HEK293 (cell line): Measurements from ENCODE around the gene CALML4.
"Not testable (repeated sequence)": the region's sequence is repeated elsewhere in the genome, so short reads cannot be mapped to it uniquely, and the experiment has no call there.

ENCODE experiments used
- CTCF ChIA-PET: fragments of 350-600 bp; formaldehyde crosslinking; extraction: SDS; loops from one replicate; lab custom pipeline; 2021; ENCODE audit warnings: antibody characterized with exemption; lab: Yijun Ruan, JAX
- POLR2A ChIA-PET: fragments of 300-600 bp; formaldehyde crosslinking; extraction: SDS; loops from one replicate; lab custom pipeline; 2020; ENCODE audit warnings: antibody characterized with exemption, inconsistent platforms; lab: Yijun Ruan, JAX
- H3K27ac ChIP-seq: fragments of 200-500 bp; sonication (Bioruptor generic); 2 replicates; pipeline ENCODE4 v1.5.1; 2014; ENCODE audit warnings: low read depth, low read length, control low read depth, inconsistent platforms; ENCODE audit errors: extremely low read depth
- H3K36me3 ChIP-seq, 2 experiments: fragments of 200-500 bp in 1 of 2; sonication (Bioruptor generic) in 1 of 2; 1 replicate in 1 of 2; 2 replicates in 1 of 2; pipeline ENCODE4 v1.5.1; 2014 to 2017; ENCODE audit warnings: inconsistent platforms in 2 of 2, low read length in 2 of 2; ENCODE audit not compliant: control insufficient read depth in 2 of 2, insufficient read depth in 1 of 2
- H3K4me1 ChIP-seq: fragments of 200-500 bp; sonication (Bioruptor generic); 2 replicates; pipeline ENCODE4 v1.5.1; 2014; ENCODE audit warnings: mild to moderate bottlenecking, low read length, inconsistent platforms; ENCODE audit not compliant: control insufficient read depth, insufficient read depth
- H3K4me3 ChIP-seq: 2 replicates; pipeline ENCODE4 v1.5.1; 2011; ENCODE audit warnings: low read depth, mild to moderate bottlenecking, control low read depth, low read length, moderate library complexity
- H3K9me3 ChIP-seq: fragments of 200-500 bp; sonication (Bioruptor generic); 2 replicates; pipeline ENCODE4 v1.5.1; 2014; ENCODE audit warnings: low read depth, low read length, inconsistent platforms; ENCODE audit not compliant: control insufficient read depth, insufficient read depth
- CTCF ChIP-seq: fragments of 450-650 bp; formaldehyde crosslinking; IDR thresholded peaks from 2 replicates; pipeline ENCODE4 v1.5.1; 2016; ENCODE audit warnings: missing biosample characterization, missing genetic modification characterization
- PRDM6 ChIP-seq: fragments of 450-650 bp; formaldehyde crosslinking; IDR thresholded peaks from 2 replicates; pipeline ENCODE4 v1.5.1; 2017; ENCODE audit warnings: missing biosample characterization, missing genetic modification characterization
- REPIN1 ChIP-seq: fragments of 450-650 bp; formaldehyde crosslinking; IDR thresholded peaks from 2 replicates; pipeline ENCODE4 v1.5.1; 2017; ENCODE audit warnings: missing biosample characterization, missing genetic modification characterization, low read depth
- SP7 ChIP-seq: fragments of 450-650 bp; formaldehyde crosslinking; IDR thresholded peaks from 2 replicates; pipeline ENCODE4 v1.5.1; 2016; ENCODE audit warnings: missing biosample characterization, missing genetic modification characterization
- TRIM28 ChIP-seq: IDR thresholded peaks from 2 replicates; pipeline ENCODE4 v1.6.1; 2011; ENCODE audit warnings: low read length, control low read depth, borderline replicate concordance
- ZNF16 ChIP-seq: fragments of 450-650 bp; formaldehyde crosslinking; IDR thresholded peaks from 2 replicates; pipeline ENCODE4 v1.5.1; 2016; ENCODE audit warnings: low read depth, missing biosample characterization, missing genetic modification characterization
- ZNF211 ChIP-seq: fragments of 450-650 bp; formaldehyde crosslinking; IDR thresholded peaks from 2 replicates; pipeline ENCODE4 v1.5.1; 2016; ENCODE audit warnings: low read depth, missing biosample characterization, missing genetic modification characterization
- ZNF239 ChIP-seq: fragments of 450-650 bp; formaldehyde crosslinking; IDR thresholded peaks from 2 replicates; pipeline ENCODE4 v1.5.1; 2016; ENCODE audit warnings: missing biosample characterization, missing genetic modification characterization
- ZNF266 ChIP-seq: fragments of 450-650 bp; formaldehyde crosslinking; IDR thresholded peaks from 2 replicates; pipeline ENCODE4 v1.5.1; 2016; ENCODE audit warnings: missing biosample characterization, missing genetic modification characterization, low read depth
- ZNF302 ChIP-seq: fragments of 450-650 bp; formaldehyde crosslinking; IDR thresholded peaks from 2 replicates; pipeline ENCODE4 v1.5.1; 2016; ENCODE audit warnings: missing biosample characterization, missing genetic modification characterization, low read depth
- ZNF362 ChIP-seq: fragments of 450-650 bp; formaldehyde crosslinking; IDR thresholded peaks from 2 replicates; pipeline ENCODE4 v1.5.1; 2016; ENCODE audit warnings: missing biosample characterization, missing genetic modification characterization
- ZNF658 ChIP-seq: fragments of 450-650 bp; formaldehyde crosslinking; IDR thresholded peaks from 2 replicates; pipeline ENCODE4; 2016; ENCODE audit warnings: missing biosample characterization, missing genetic modification characterization
- TF ChIP-seq, protein P1 (sequence below): fragments of 450-650 bp; formaldehyde crosslinking; IDR thresholded peaks from 2 replicates; pipeline ENCODE4 v1.5.1; 2016; ENCODE audit warnings: missing biosample characterization, missing genetic modification characterization

CALML4 gene

DNA sequence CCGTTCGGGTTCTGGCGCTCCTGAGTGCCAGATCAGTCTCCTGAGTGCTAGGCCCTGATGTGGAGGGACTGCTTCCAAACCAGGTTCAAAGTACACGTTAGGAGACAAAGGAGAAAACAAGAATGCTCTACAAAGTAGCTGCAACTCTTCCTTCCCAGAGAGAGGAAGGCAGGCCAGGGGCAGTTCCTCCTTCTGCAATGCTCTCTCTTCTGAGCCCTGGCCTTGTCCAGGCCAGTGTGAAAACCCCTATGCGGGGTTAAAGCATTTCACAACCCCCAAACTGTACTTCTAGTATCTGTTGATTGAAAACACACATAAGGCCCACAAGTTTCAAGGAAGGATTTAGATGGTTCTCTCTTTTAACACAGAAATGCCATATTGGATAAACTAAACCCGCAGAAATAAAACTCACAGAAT, 9.7 kb upstream of the CALML4 start (continued):
- TF ChIP-seq, protein P1, sequence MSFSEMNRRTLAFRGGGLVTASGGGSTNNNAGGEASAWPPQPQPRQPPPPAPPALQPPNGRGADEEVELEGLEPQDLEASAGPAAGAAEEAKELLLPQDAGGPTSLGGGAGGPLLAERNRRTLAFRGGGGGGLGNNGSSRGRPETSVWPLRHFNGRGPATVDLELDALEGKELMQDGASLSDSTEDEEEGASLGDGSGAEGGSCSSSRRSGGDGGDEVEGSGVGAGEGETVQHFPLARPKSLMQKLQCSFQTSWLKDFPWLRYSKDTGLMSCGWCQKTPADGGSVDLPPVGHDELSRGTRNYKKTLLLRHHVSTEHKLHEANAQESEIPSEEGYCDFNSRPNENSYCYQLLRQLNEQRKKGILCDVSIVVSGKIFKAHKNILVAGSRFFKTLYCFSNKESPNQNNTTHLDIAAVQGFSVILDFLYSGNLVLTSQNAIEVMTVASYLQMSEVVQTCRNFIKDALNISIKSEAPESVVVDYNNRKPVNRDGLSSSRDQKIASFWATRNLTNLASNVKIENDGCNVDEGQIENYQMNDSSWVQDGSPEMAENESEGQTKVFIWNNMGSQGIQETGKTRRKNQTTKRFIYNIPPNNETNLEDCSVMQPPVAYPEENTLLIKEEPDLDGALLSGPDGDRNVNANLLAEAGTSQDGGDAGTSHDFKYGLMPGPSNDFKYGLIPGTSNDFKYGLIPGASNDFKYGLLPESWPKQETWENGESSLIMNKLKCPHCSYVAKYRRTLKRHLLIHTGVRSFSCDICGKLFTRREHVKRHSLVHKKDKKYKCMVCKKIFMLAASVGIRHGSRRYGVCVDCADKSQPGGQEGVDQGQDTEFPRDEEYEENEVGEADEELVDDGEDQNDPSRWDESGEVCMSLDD = no peak
- no peak for TF ChIP-seq ZNF16 (tag by site-specific recombination)
- TF ChIP-seq ZNF658 (tag by site-specific recombination) = no peak
- no peak for TF ChIP-seq TRIM28
- no peak for TF ChIP-seq SP7 (tag by site-specific recombination)
- no peak for TF ChIP-seq ZNF362
- TF ChIP-seq REPIN1 (tag by site-specific recombination) = no peak
- no peak for TF ChIP-seq ZNF302 (tag by site-specific recombination)

DNA sequence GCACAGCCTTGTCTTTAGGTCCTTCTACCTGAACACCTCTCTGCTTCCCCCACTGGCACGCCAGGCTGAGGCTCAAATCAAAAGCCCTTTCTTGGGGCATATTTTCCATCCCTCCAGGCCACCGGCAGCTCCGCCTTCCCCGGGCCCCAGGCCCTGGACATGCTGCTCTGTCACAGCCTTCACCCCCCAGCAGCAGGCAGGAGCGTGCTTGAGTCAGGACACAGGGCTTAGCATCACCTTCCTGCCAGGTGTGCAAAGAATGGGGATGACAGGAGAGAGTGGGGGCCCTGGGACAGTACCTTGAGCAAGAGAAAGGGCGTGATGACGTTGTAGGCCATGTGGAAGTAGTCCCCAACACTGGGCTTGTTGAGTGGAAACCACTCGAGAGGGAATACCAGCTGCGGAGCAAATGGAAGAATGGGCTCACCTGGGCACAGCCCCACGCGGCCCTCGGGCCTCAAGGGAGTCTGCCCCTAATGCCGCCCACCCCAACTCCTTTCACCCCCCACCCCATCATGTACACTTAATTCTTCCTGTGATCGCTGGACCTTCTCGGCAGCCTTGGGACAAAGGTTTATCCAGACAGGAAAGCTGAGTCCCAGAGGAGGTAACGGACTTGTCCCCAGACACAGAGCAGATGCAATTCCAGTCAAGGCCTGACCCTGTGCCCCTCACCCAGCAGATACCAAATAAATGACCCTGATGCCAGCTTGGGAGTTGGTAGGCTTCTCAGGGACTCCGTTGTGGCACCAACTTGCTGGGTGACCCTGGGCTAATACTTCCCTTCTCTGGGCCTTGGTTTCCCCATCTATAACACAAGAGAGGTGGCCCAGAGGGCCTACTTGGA, 9.1 kb upstream of the CALML4 start:
- no peak for TF ChIP-seq ZNF266 (tag by site-specific recombination)
- TF ChIP-seq PRDM6 (tag by site-specific recombination) = no peak
- TF ChIP-seq CTCF (tag by site-specific recombination) = no peak
- TF ChIP-seq ZNF239 (tag by site-specific recombination) = no peak
- TF ChIP-seq ZNF211 = no peak
- H3K27ac ChIP-seq = no peak overlapping the region
- ChIA-PET CTCF (no interaction called here), POLR2A (no interaction called here)
- peaks cover 22 to 69% of the 10 kb centered on the region in 2 experiments for H3K36me3 ChIP-seq
- no peaks in the 10 kb centered on the region for H3K4me1 ChIP-seq
- no peaks in the 10 kb centered on the region for H3K9me3 ChIP-seq
- H3K4me3 ChIP-seq = no peak overlapping the region

DNA sequence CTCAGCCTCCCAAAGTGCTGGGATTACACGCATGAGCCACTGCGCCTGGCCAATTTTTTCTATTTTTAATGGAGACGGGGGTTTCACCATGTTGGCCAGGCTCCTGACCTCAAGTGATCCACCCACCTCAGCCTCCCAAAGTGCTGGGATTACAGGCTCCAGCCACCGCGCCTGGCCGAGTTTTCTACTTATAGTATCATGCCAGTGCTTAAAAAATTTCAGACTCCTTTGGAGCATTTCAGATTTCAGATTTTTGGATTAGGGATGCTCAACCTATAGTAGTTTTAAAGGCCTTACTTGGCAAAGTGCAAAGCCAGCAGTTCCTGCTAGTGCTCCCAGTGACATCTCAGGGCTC, 8.3 kb upstream of the CALML4 start:
- H3K4me1 ChIP-seq, H3K4me3 ChIP-seq, H3K9me3 ChIP-seq, POLR2A ChIA-PET, H3K27ac ChIP-seq, CTCF ChIA-PET: not testable (repeated sequence)
- H3K36me3 ChIP-seq = peaks cover 22 to 68% of the 10 kb centered on the region in 2 experiments
